HS-5 (cell line): ENCODE data around the gene RANBP3L.
"Not testable (repeated sequence)": the region's sequence is repeated elsewhere in the genome, so short reads cannot be mapped to it uniquely, and the experiment has no call there.

Experiments
- DNase-seq: peaks from one replicate; pipeline ENCODE4 v3.0.0-alpha.2; 2012; ENCODE audit warnings: low read depth

Gene RANBP3L

GRCh38 chr5:36285837-36286615 lies 15.7 kb downstream of the RANBP3L start:
- DNase-seq = no peak

GRCh38 chr5:36283775-36284174 lies 17.9 kb downstream of the RANBP3L start:
- DNase-seq = not testable (repeated sequence)

- no peak for DNase-seq
These were observed 20.1 kb downstream of the RANBP3L start for GRCh38 chr5:36281626-36282025.

GRCh38 chr5:36279054-36279698 lies 22.5 kb downstream of the RANBP3L start:
- peak; percentile 35 for DNase-seq

GRCh38 chr5:36277521-36278176 lies 24.1 kb downstream of the RANBP3L start:
- DNase-seq = no peak

GRCh38 chr5:36276864-36277263 lies 24.8 kb downstream of the RANBP3L start:
- DNase-seq = no peak

GRCh38 chr5:36273809-36274526 lies 27.7 kb downstream of the RANBP3L start:
- DNase-seq = no peak

- DNase-seq = no peak
These were observed 29.5 kb downstream of the RANBP3L start for GRCh38 chr5:36272136-36272690.

GRCh38 chr5:36270876-36271575 lies 30.7 kb downstream of the RANBP3L start:
- DNase-seq = no peak

- DNase-seq = no peak
These were observed 31.5 kb downstream of the RANBP3L start for GRCh38 chr5:36270175-36270574.

- DNase-seq = no peak
These were observed 32.2 kb downstream of the RANBP3L start for GRCh38 chr5:36269478-36269877.

GRCh38 chr5:36267905-36268304 lies 33.8 kb downstream of the RANBP3L start:
- DNase-seq = no peak

GRCh38 chr5:36264202-36264760 lies 37.4 kb downstream of the RANBP3L start:
- no peak for DNase-seq

GRCh38 chr5:36261186-36261585 lies 40.5 kb downstream of the RANBP3L start:
- DNase-seq = no peak

GRCh38 chr5:36253575-36253974 lies 48.1 kb downstream of the RANBP3L start:
- no peak for DNase-seq

GRCh38 chr5:36252722-36253365 lies 48.9 kb downstream of the RANBP3L start:
- no peak for DNase-seq

- DNase-seq = no peak
These were observed 50.5 kb downstream of the RANBP3L start for GRCh38 chr5:36251218-36251617.

- no peak for DNase-seq
These were observed 51.3 kb downstream of the RANBP3L start for GRCh38 chr5:36250427-36250826.

GRCh38 chr5:36246036-36246800 lies 55.5 kb downstream of the RANBP3L start:
- no peak for DNase-seq

- no peak for DNase-seq
These were observed 57.6 kb downstream of the RANBP3L start for GRCh38 chr5:36244076-36244475.
